GM08714 (cell line): ENCODE results near the gene KMT2A.
"Not testable (repeated sequence)": the region's sequence is repeated elsewhere in the genome, so short reads cannot be mapped to it uniquely, and the experiment has no call there.

Experiments
- H3K4me3 ChIP-seq: fragments of 200-500 bp; sonication (Bioruptor generic); 2 replicates; pipeline ENCODE4 v1.5.1; 2014; ENCODE audit warnings: mild to moderate bottlenecking, low read length, inconsistent platforms
- ZNF274 ChIP-seq: IDR thresholded peaks from 2 replicates; pipeline ENCODE4 v1.6.1; 2012; ENCODE audit warnings: mild to moderate bottlenecking, low read depth, low read length

KMT2A gene

GRCh38 chr11:118443590-118444218 lies 7.4 kb downstream of the KMT2A start:
- no peak overlapping the region; the same call in 1 of the 2 replicates for H3K4me3 ChIP-seq
- no peak for TF ChIP-seq ZNF274

- no peak for TF ChIP-seq ZNF274
- no peak overlapping the region; the same call in 1 of the 2 replicates for H3K4me3 ChIP-seq
Observed at GRCh38 chr11:118447423-118447822, 11.1 kb downstream of the KMT2A start.

- TF ChIP-seq ZNF274, result no peak
- no peak overlapping the region; the same call in 1 of the 2 replicates for H3K4me3 ChIP-seq
Observed at GRCh38 chr11:118448294-118448693, 12.0 kb downstream of the KMT2A start.

GRCh38 chr11:118449316-118449918 lies 13.1 kb downstream of the KMT2A start:
- TF ChIP-seq ZNF274, result no peak

GRCh38 chr11:118450451-118450850 lies 14.2 kb downstream of the KMT2A start:
- no peak overlapping the region for H3K4me3 ChIP-seq
- no peak for TF ChIP-seq ZNF274

More at GRCh38 chr11:118449316-118449918, 13.1 kb downstream of the KMT2A start:
- H3K4me3 ChIP-seq, result no peak overlapping the region

GRCh38 chr11:118462178-118462577 lies 25.9 kb downstream of the KMT2A start:
- no peak for TF ChIP-seq ZNF274
- H3K4me3 ChIP-seq, result no peak overlapping the region

GRCh38 chr11:118468968-118469367 lies 32.7 kb downstream of the KMT2A start:
- H3K4me3 ChIP-seq, result not testable (repeated sequence)

- TF ChIP-seq ZNF274, result no peak
- H3K4me3 ChIP-seq, result no peak overlapping the region
Observed at GRCh38 chr11:118471030-118471429, 34.7 kb downstream of the KMT2A start.

- H3K4me3 ChIP-seq, result no peak overlapping the region
Observed at GRCh38 chr11:118473537-118473936, 37.2 kb downstream of the KMT2A start.

GRCh38 chr11:118476676-118477075 lies 40.4 kb downstream of the KMT2A start:
- no peak for TF ChIP-seq ZNF274
- H3K4me3 ChIP-seq, result no peak overlapping the region

More at GRCh38 chr11:118473537-118473936, 37.2 kb downstream of the KMT2A start:
- TF ChIP-seq ZNF274, result no peak

- not testable (repeated sequence) for H3K4me3 ChIP-seq
Observed at GRCh38 chr11:118481238-118481637, 44.9 kb downstream of the KMT2A start.

- no peak overlapping the region for H3K4me3 ChIP-seq
- no peak for TF ChIP-seq ZNF274
Observed at GRCh38 chr11:118484405-118484804, 48.1 kb downstream of the KMT2A start.

GRCh38 chr11:118485273-118485672 lies 49.0 kb downstream of the KMT2A start:
- no peak for TF ChIP-seq ZNF274
- no peak overlapping the region for H3K4me3 ChIP-seq

- no peak for TF ChIP-seq ZNF274
- H3K4me3 ChIP-seq, result no peak overlapping the region
Observed at GRCh38 chr11:118488480-118489109, 52.3 kb downstream of the KMT2A start.

- TF ChIP-seq ZNF274, result no peak
- H3K4me3 ChIP-seq, result no peak overlapping the region
Observed at GRCh38 chr11:118491041-118491440, 54.7 kb downstream of the KMT2A start.
